Measurements from ENCODE around the gene TMED10. TPM values are rescaled to one million over a fixed set of nuclear protein-coding genes. Genes with fewer than 3 reads are reported as not detected.
A peak's percentile ranks its signal among the peaks of the same experiment; 100 is the strongest.

Gene TMED10
- total RNA-seq, 2 donors from 2014 or later = 200 to 265 TPM

- Mint-ChIP-seq H3K36me3 (no peaks in the 10 kb centered on the region), H3K27me3 (no peaks in the 10 kb centered on the region), H3K9me3 (no peaks in the 10 kb centered on the region), H3K27ac (peak overlapping the region; percentile 81 to 94), H3K4me1 (ENCODE audit: low read depth in 2 of 2) (peaks cover 17 to 22% of the 10 kb centered on the region in 2 donors), H3K4me3 (peak overlapping the region; percentile 38)
- ATAC-seq = peak; percentile 60 to 74
- DNase-seq (ENCODE audit: low spot score) = no peak
These were observed 29.2 kb upstream of the TMED10 start for GRCh38 chr14:75205591-75205990.

GRCh38 chr14:75204116-75204515, 27.7 kb upstream of the TMED10 start:
- no peak for DNase-seq (ENCODE audit: low spot score)
- no peaks in the 10 kb centered on the region for H3K36me3 Mint-ChIP-seq
- peak overlapping the region in 1 of 2 donors; percentile 41 for H3K27ac Mint-ChIP-seq
- ATAC-seq = peak in 1 of 2 donors; percentile 52
- H3K4me1 Mint-ChIP-seq (ENCODE audit: low read depth in 2 of 2) = peaks cover 19 to 25% of the 10 kb centered on the region in 2 donors
- no peaks in the 10 kb centered on the region for H3K9me3 Mint-ChIP-seq
- no peak overlapping the region for H3K4me3 Mint-ChIP-seq
- H3K27me3 Mint-ChIP-seq = no peaks in the 10 kb centered on the region

DNA sequence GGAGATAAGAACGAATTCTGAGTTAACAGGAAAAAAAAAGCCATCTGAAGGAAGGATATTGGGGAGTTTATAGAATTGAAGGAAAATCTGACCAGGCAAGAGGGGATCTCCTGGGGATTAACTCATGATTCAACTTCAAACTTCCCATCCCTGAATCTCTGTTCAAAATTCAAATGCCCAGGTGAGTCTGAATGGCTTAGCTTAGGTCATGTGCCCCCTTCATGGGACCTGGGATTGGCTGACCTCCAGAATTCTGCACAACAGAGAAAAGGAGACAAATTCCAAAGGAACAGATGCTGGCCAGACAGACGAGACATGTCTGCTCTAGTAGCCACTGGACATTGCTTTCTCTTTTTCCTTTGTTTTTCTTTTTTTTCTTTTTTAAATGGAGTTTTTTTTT, 26.2 kb upstream of the TMED10 start:
- H3K36me3 Mint-ChIP-seq = no peaks in the 10 kb centered on the region
- DNase-seq (ENCODE audit: low spot score) (no peak), ATAC-seq (no peak)
- H3K9me3 Mint-ChIP-seq = no peaks in the 10 kb centered on the region
- peaks cover 19 to 25% of the 10 kb centered on the region in 2 donors for H3K4me1 Mint-ChIP-seq (ENCODE audit: low read depth in 2 of 2)
- H3K4me3 Mint-ChIP-seq = no peak overlapping the region
- no peaks in the 10 kb centered on the region for H3K27me3 Mint-ChIP-seq
- no peak overlapping the region for H3K27ac Mint-ChIP-seq

DNA sequence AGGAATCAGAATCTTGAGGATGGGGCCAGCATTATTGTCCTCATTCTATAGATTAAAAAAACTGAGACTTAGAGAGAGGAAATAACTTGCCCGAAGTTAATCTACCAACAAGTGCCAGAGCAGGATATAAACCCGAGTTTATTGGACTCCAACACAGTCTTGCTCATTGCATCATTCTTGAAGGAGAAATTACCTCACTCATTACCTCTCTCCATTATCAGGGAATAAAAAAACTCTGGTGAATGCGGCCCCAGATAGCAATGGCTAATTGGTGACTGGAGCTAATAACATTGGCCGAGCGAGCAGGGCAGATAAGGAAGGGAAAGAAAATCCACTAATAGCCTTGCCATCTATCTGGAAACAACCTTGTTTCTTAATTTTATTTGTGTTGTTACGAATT, 24.7 kb upstream of the TMED10 start:
- Mint-ChIP-seq H3K36me3 (no peaks in the 10 kb centered on the region), H3K4me3 (no peak overlapping the region), H3K4me1 (ENCODE audit: low read depth in 2 of 2) (peaks cover 22 to 29% of the 10 kb centered on the region in 2 donors), H3K9me3 (no peaks in the 10 kb centered on the region), H3K27me3 (no peaks in the 10 kb centered on the region), H3K27ac (no peak overlapping the region)
- DNase-seq (ENCODE audit: low spot score) = no peak
- ATAC-seq = no peak

DNA sequence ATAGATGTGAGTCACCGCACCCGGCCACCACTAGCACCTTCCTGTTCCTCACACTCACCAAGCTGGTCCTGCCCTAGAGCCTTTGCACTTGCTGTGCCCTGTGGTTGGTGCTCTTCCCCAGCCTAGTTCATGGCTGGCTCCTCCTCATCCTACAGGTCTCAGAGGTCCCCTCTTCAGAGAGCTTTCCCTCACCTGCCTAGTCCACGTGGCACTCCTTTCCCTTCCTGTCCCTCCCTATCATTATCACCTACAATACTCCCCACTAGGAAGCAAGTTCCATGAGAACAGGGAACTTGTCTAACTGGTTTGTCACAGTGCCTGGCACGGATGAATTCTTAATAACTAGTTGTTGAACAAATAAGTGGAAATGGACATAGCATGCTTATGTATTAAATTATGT, 24.0 kb upstream of the TMED10 start:
- no peak for ATAC-seq
- H3K9me3 Mint-ChIP-seq = no peaks in the 10 kb centered on the region
- no peak for DNase-seq (ENCODE audit: low spot score)
- no peak overlapping the region for H3K4me3 Mint-ChIP-seq
- H3K36me3 Mint-ChIP-seq = no peaks in the 10 kb centered on the region
- H3K4me1 Mint-ChIP-seq (ENCODE audit: low read depth in 2 of 2) = peaks cover 17 to 23% of the 10 kb centered on the region in 2 donors
- no peak overlapping the region for H3K27ac Mint-ChIP-seq
- H3K27me3 Mint-ChIP-seq = no peaks in the 10 kb centered on the region

- ATAC-seq (no peak), DNase-seq (ENCODE audit: low spot score) (no peak)
- H3K9me3 Mint-ChIP-seq = no peaks in the 10 kb centered on the region
- H3K4me1 Mint-ChIP-seq (ENCODE audit: low read depth in 2 of 2) = peaks cover 13 to 15% of the 10 kb centered on the region in 2 donors
- H3K27ac Mint-ChIP-seq = no peak overlapping the region
- H3K4me3 Mint-ChIP-seq = no peak overlapping the region
- H3K36me3 Mint-ChIP-seq = no peaks in the 10 kb centered on the region
- H3K27me3 Mint-ChIP-seq = no peaks in the 10 kb centered on the region
These were observed 22.0 kb upstream of the TMED10 start for GRCh38 chr14:75198291-75198933.

- no peak for ATAC-seq
- Mint-ChIP-seq H3K36me3 (no peaks in the 10 kb centered on the region), H3K4me3 (no peak overlapping the region), H3K27ac (no peak overlapping the region), H3K9me3 (no peaks in the 10 kb centered on the region), H3K4me1 (ENCODE audit: low read depth in 2 of 2) (peaks cover 13 to 15% of the 10 kb centered on the region in 2 donors), H3K27me3 (no peaks in the 10 kb centered on the region)
- DNase-seq (ENCODE audit: low spot score) = no peak
These were observed 20.9 kb upstream of the TMED10 start for GRCh38 chr14:75197338-75197737.

DNA sequence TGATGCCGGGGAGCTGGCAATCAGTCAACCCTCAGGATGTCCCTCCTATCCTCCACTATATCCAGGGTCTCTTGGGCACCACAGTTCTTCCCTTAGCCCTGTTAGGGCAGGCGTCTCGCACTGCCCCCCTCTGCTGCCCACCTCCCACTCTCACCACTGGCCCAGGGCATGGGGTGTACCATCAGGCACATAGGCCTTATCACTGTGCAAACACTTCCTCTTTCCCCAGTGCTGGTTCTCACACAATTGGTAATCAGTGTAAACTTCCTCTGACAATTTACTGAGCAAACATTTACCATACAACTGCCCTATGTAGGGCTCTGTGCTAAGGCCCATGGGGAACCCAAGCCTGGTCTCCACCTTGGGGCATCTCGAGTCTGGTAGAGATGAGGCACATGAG, 20.1 kb upstream of the TMED10 start:
- ATAC-seq = peak in 1 of 2 donors; percentile 51
- Mint-ChIP-seq H3K36me3 (no peaks in the 10 kb centered on the region), H3K27me3 (no peaks in the 10 kb centered on the region), H3K9me3 (no peaks in the 10 kb centered on the region), H3K4me3 (no peak overlapping the region), H3K27ac (peak overlapping the region; percentile 28 to 64), H3K4me1 (ENCODE audit: low read depth in 2 of 2) (peaks cover 13 to 15% of the 10 kb centered on the region in 2 donors)
- no peak for DNase-seq (ENCODE audit: low spot score)

DNA sequence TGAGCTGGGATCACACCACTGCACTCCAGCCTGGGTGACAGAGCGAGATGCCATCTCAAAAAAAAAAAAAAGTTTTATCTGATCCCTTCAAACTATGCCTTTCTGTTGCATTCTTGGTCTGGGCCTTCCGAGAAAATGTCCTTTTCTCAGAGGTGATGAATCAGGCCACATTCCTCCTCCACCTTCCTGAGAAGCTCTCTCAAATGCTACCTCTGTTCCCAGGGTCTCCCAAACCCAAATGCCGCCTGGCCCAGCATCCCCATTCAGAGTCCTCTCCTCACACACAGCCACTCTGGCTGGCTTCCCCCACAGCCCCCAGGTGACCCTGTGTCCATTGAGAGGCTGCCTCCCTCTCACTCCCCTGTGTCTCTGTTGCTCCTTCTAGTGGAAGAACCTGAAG, 19.7 kb upstream of the TMED10 start:
- H3K36me3 Mint-ChIP-seq = no peaks in the 10 kb centered on the region
- H3K4me3 Mint-ChIP-seq = no peak overlapping the region
- no peaks in the 10 kb centered on the region for H3K27me3 Mint-ChIP-seq
- peak overlapping the region; percentile 28 to 64 for H3K27ac Mint-ChIP-seq
- H3K9me3 Mint-ChIP-seq = no peaks in the 10 kb centered on the region
- DNase-seq (ENCODE audit: low spot score) (no peak), ATAC-seq (no peak)
- peaks cover 13 to 15% of the 10 kb centered on the region in 2 donors for H3K4me1 Mint-ChIP-seq (ENCODE audit: low read depth in 2 of 2)

GRCh38 chr14:75191100-75191499, 14.7 kb upstream of the TMED10 start:
- ATAC-seq (no peak), DNase-seq (ENCODE audit: low spot score) (no peak)
- H3K36me3 Mint-ChIP-seq = no peaks in the 10 kb centered on the region
- H3K9me3 Mint-ChIP-seq = no peaks in the 10 kb centered on the region
- no peak overlapping the region for H3K27ac Mint-ChIP-seq
- peaks cover under 1 to 4% of the 10 kb centered on the region in 2 donors for H3K4me1 Mint-ChIP-seq (ENCODE audit: low read depth in 2 of 2)
- no peak overlapping the region for H3K4me3 Mint-ChIP-seq
- peaks cover 5 to 7% of the 10 kb centered on the region in 2 donors for H3K27me3 Mint-ChIP-seq

DNA sequence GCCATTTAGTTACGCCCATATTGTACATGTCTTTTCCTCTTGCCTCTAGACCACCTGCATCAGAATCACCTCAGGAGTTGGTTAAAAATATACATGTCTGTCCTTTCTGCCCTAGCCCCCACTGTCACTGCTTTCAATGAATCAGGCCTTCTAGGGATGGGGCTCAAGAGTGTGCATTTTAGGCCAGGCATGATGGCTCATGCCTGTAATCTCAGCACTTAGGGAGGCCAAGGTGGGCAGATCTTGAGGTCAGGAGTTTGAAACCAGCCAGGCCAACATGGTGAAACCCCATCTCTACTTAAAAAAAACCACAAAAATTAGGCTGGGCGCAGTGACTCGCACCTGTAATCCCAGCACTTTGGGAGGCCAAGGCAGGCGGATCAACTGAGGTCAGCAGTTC, 13.6 kb upstream of the TMED10 start:
- H3K9me3 Mint-ChIP-seq = no peaks in the 10 kb centered on the region
- ATAC-seq = no peak
- DNase-seq (ENCODE audit: low spot score) = no peak
- peaks cover 5 to 7% of the 10 kb centered on the region in 2 donors for H3K27me3 Mint-ChIP-seq
- H3K36me3 Mint-ChIP-seq = no peaks in the 10 kb centered on the region
- no peak overlapping the region for H3K27ac Mint-ChIP-seq
- peaks cover 0 to 3% of the 10 kb centered on the region in 2 donors for H3K4me1 Mint-ChIP-seq (ENCODE audit: low read depth in 2 of 2)
- no peak overlapping the region for H3K4me3 Mint-ChIP-seq

GRCh38 chr14:75188520-75189268, 12.3 kb upstream of the TMED10 start:
- no peaks in the 10 kb centered on the region for H3K9me3 Mint-ChIP-seq
- H3K36me3 Mint-ChIP-seq = no peaks in the 10 kb centered on the region
- no peak for ATAC-seq
- H3K4me1 Mint-ChIP-seq (ENCODE audit: low read depth in 2 of 2) = peaks cover 0 to 3% of the 10 kb centered on the region in 2 donors
- H3K27ac Mint-ChIP-seq = no peak overlapping the region
- H3K27me3 Mint-ChIP-seq = peaks cover 5 to 7% of the 10 kb centered on the region in 2 donors
- H3K4me3 Mint-ChIP-seq = no peak overlapping the region
- no peak for DNase-seq (ENCODE audit: low spot score)

DNA sequence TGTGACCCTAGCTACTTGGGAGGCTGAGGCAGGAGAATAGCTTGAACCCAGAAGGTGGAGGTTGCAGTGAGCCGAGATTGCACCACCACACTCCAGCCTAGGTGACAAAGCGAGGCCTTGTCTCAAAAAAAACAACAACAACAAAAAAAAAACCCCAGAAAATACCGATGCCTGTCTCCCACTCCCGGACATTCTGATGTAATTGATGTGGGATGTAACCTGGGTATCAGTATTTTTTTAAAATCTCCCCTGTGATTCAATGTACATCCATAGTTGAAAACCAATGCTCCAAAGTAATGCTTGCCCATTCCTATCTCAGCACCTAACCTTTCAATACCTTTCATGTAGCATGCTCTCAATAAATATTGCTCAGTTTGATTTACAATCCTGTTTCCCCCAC, 11.7 kb upstream of the TMED10 start:
- Mint-ChIP-seq H3K36me3 (no peaks in the 10 kb centered on the region), H3K9me3 (no peaks in the 10 kb centered on the region), H3K27ac (no peak overlapping the region), H3K27me3 (peaks cover 5 to 7% of the 10 kb centered on the region in 2 donors), H3K4me1 (ENCODE audit: low read depth in 2 of 2) (peaks cover 0 to 3% of the 10 kb centered on the region in 2 donors), H3K4me3 (no peak overlapping the region)
- no peak for ATAC-seq
- no peak for DNase-seq (ENCODE audit: low spot score)

DNA sequence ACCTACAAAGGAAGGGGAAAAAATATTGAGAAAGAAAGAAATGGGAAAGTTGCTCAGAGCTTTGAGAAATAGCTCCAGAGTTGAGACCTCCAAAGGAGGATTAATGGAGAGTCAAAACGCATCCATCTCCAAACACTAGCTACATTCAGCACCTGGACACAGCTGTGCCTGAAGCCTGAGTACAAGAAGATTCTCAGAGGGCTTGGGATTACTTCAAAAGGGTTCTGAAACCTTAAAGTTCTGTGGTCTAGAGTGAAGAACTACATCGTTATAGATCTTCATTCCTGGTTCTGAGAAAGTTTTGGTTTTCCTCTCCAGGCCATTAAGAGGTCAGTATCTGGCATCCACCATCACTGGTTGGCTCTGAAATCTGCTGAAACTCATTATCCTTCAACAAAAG, 10.5 kb upstream of the TMED10 start:
- H3K4me1 Mint-ChIP-seq (ENCODE audit: low read depth in 2 of 2) = peaks cover 0 to 3% of the 10 kb centered on the region in 2 donors

More for the DNA sequence above, 10.5 kb upstream of the TMED10 start:
- H3K9me3 Mint-ChIP-seq = no peaks in the 10 kb centered on the region
- DNase-seq (ENCODE audit: low spot score) (no peak), ATAC-seq (no peak)
- no peak overlapping the region for H3K27ac Mint-ChIP-seq
- no peak overlapping the region for H3K4me3 Mint-ChIP-seq
- H3K36me3 Mint-ChIP-seq = no peaks in the 10 kb centered on the region
- H3K27me3 Mint-ChIP-seq = peaks cover 5 to 7% of the 10 kb centered on the region in 2 donors
